Measurements from ENCODE around the gene ANGEL1. TPM values are rescaled to one million over a fixed set of nuclear protein-coding genes. Genes with fewer than 3 reads are reported as not detected.

ANGEL1 gene, protein sequence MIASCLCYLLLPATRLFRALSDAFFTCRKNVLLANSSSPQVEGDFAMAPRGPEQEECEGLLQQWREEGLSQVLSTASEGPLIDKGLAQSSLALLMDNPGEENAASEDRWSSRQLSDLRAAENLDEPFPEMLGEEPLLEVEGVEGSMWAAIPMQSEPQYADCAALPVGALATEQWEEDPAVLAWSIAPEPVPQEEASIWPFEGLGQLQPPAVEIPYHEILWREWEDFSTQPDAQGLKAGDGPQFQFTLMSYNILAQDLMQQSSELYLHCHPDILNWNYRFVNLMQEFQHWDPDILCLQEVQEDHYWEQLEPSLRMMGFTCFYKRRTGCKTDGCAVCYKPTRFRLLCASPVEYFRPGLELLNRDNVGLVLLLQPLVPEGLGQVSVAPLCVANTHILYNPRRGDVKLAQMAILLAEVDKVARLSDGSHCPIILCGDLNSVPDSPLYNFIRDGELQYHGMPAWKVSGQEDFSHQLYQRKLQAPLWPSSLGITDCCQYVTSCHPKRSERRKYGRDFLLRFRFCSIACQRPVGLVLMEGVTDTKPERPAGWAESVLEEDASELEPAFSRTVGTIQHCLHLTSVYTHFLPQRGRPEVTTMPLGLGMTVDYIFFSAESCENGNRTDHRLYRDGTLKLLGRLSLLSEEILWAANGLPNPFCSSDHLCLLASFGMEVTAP
- total RNA-seq = 15.0 and 15.9 TPM in 2 replicates

DNA sequence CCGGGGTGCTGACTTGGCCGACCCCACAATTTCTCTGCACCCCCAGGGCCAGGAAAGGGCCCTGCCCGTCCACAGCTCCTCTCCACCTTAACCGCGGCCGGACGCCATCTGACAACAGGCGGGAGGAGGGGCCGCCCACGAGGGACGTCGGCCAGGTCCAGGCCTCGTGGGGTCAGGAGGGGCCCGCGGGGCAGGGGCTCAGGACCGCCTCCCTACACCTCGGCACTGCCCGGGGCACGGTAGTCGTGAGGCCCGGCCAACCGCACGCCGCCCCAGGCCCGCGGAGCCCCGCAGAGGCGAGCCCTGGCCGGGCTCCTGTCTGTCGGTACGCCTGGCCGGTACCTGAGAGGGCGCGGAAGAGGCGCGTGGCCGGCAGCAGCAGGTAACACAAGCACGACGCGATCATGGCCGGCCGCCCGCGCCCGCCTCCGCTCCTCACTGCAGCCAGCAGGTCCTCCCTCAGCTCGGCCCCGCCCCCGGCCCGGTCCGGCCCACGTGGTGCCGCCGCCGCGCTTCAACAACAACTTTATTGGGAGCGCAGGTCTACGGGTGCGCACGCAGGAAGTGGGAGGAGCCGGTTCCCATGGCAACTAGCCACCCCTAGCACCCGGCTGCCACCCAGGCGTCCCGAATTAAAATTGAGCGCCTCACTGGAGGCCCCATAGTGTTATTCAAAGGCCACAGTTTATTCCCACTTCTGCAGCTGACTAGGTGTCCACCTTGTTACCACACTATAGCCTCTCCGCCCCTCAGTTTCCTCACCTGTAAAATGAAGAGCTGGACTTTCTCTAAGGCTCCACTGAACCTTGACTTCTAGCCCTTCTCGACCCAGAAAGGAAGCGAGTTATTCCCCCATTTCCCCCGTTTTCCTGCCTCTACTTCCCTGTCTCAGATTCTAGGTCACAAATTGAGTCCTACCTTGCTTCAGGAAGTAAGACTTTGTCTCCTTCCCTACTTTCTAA lies at the start of gene ANGEL1:
Gene ANGEL1, minus strand, starts transcription at position 461 of the 962 bp plus-strand sequence. Its CDS starts 55 bp downstream, at position 406.
- Mint-ChIP-seq H3K4me1 (ENCODE audit: low read depth) (peaks cover 21% of the 10 kb centered on the region), H3K36me3 (ENCODE audit: low read depth) (peaks cover 9% of the 10 kb centered on the region), H3K27ac (peak within 1 kb of the TSS; percentile 86), H3K4me3 (ENCODE audit: low read depth) (peak within 1 kb of the TSS; percentile 93), H3K9me3 (no peaks in the 10 kb centered on the region), H3K27me3 (ENCODE audit: low read depth) (no peaks in the 10 kb centered on the region)
- DNase-seq (ENCODE audit: low spot score) = peak; percentile 97
- intact Hi-C loops (cut with micrococcal nuclease) = loop anchor here (5.0 kb wide), 1 partner anchor 45 kb away; no protein-coding TSS in a partner anchor

DNA sequence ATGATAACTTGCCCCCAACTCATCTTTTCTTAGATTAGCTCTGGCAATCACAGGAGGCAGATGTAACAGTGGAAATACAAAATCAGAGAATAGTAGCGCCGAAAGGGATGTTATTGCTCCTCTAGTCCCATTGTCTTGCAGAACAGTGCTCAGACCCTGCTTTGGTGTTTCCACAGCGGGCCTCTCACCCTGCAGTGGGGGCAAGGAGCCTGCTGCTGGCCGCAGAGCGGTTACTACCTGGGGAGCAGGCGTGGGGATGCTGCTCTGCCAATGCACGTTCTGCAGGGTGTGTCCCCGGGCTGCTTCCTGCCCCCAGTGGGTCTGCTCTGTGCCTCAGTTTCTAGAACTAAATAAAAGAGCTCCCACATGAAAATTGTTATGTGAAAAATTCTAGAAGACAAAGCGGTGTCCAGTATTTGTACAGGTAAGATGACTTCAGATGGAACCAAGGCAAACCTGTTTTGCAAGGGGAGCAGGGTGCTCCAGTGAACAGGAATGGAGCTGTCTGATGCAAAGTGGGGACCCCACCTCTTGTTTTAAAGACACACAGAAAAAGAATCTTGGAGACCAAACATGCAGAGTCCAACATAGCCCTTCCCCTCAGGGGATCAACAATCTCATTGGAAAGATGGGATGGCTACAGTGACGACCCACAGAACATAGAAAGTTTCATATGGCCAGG lies 49.0 kb upstream of the ANGEL1 start:
- no peak overlapping the region for H3K27ac Mint-ChIP-seq
- H3K4me3 Mint-ChIP-seq (ENCODE audit: low read depth) = no peak overlapping the region
- peaks cover 17% of the 10 kb centered on the region for H3K27me3 Mint-ChIP-seq (ENCODE audit: low read depth)
- no peaks in the 10 kb centered on the region for H3K9me3 Mint-ChIP-seq
- peaks cover 3% of the 10 kb centered on the region for H3K4me1 Mint-ChIP-seq (ENCODE audit: low read depth)
- no peaks in the 10 kb centered on the region for H3K36me3 Mint-ChIP-seq (ENCODE audit: low read depth)
- no peak for DNase-seq (ENCODE audit: low spot score)
- intact Hi-C loops (cut with micrococcal nuclease) = no loop called here

DNA sequence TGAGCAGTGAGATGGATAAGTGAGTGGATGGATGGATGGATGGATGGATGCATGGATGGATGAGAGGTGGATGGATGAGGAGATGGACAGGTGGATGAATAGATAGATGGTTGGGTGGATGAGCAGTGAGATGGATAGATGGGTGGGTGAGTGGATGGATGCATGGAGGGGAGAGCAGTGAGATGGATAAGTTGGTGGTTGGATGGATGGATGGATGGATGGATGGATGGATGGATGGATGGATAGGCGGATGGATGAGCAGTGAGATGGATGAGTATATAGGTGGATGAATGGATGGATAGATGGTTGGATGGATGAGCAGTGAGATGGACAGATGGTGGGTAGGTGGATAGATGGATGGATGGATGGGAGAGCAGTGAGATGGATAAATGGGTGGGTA lies 44.1 kb upstream of the ANGEL1 start:
- Mint-ChIP-seq H3K4me3 (ENCODE audit: low read depth) (no peak overlapping the region), H3K27me3 (ENCODE audit: low read depth) (peaks cover 18% of the 10 kb centered on the region), H3K36me3 (ENCODE audit: low read depth) (no peaks in the 10 kb centered on the region), H3K27ac (no peak overlapping the region), H3K9me3 (no peaks in the 10 kb centered on the region), H3K4me1 (ENCODE audit: low read depth) (no peaks in the 10 kb centered on the region)
- no peak for DNase-seq (ENCODE audit: low spot score)
- intact Hi-C loops (cut with micrococcal nuclease) = no loop called here

DNA sequence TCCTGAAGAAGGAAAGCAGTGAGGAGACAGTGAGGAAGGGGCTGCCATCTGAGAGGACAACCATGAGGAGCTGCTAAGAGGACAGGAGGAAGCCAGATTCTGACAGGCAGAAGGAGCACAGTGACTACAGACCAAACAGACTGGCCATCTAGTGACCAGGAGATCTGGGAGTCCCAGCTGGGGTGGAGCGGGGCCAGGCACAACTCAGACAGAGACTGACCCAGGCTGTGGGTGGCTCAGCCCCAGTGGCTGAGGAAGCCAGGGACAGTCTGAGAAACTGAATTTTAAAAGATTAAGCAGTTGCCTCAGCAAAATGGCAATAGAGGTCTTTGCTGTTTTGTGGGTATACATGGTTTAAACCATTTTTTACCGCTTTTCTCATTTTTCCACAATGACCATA lies 42.4 kb upstream of the ANGEL1 start:
- Mint-ChIP-seq H3K4me3 (ENCODE audit: low read depth) (no peak overlapping the region), H3K4me1 (ENCODE audit: low read depth) (no peaks in the 10 kb centered on the region), H3K9me3 (no peaks in the 10 kb centered on the region), H3K27ac (no peak overlapping the region), H3K36me3 (ENCODE audit: low read depth) (no peaks in the 10 kb centered on the region), H3K27me3 (ENCODE audit: low read depth) (peaks cover 18% of the 10 kb centered on the region)
- intact Hi-C loops (cut with micrococcal nuclease) = no loop called here
- no peak for DNase-seq (ENCODE audit: low spot score)

- intact Hi-C loops (cut with micrococcal nuclease) = no loop called here
- Mint-ChIP-seq H3K36me3 (ENCODE audit: low read depth) (no peaks in the 10 kb centered on the region), H3K9me3 (no peaks in the 10 kb centered on the region), H3K4me3 (ENCODE audit: low read depth) (no peak overlapping the region), H3K4me1 (ENCODE audit: low read depth) (peaks cover 6% of the 10 kb centered on the region), H3K27me3 (ENCODE audit: low read depth) (peaks cover 10% of the 10 kb centered on the region), H3K27ac (no peak overlapping the region)
- no peak for DNase-seq (ENCODE audit: low spot score)
Measured at GRCh38 chr14:76848879-76849278, 36.2 kb upstream of the ANGEL1 start.

DNA sequence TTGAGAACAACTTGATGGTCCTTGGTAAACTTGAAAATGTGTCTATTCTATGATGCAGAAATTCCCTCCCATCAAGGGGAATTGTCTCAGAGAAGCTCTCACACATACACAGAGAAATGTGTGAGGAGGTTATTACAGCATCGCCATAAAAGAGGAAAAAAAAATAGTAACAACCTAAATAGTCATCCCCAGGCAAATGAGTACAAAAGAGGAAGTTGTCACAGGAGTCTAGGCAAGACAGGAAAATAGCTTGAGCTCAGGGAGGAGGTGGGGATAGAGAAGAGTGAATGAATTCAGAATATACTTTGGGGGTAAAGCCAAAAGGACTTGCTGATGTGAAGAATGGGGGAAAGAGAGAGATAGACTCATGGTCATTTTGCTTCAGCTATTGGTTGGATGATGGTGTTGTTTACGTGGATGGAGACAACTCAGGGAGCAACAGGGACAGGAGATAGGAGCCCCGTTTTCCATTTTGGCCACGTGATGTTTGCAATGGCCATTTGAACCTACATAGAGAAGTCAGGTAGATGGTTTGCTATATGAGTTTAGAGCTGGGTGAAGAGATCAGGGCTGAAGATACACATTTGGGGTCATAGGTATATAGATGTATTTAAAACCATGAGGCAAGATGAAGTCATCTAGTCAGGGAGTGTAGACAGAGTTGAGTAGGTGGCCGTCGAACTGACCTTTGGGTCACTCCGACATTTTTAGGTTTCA lies 33.8 kb upstream of the ANGEL1 start:
- intact Hi-C loops (cut with micrococcal nuclease) = no loop called here
- no peak overlapping the region for H3K27ac Mint-ChIP-seq

GRCh38 chr14:76844223-76844622 lies 31.5 kb upstream of the ANGEL1 start:
- Mint-ChIP-seq H3K4me3 (ENCODE audit: low read depth) (no peak overlapping the region), H3K9me3 (no peaks in the 10 kb centered on the region), H3K4me1 (ENCODE audit: low read depth) (peaks cover 6% of the 10 kb centered on the region), H3K36me3 (ENCODE audit: low read depth) (no peaks in the 10 kb centered on the region), H3K27me3 (ENCODE audit: low read depth) (peaks cover 15% of the 10 kb centered on the region), H3K27ac (peak overlapping the region; percentile 76)
- peak; percentile 48 for DNase-seq (ENCODE audit: low spot score)
- intact Hi-C loops (cut with micrococcal nuclease) = no loop called here

More for the DNA sequence above, 33.8 kb upstream of the ANGEL1 start:
- Mint-ChIP-seq H3K36me3 (ENCODE audit: low read depth) (no peaks in the 10 kb centered on the region), H3K4me3 (ENCODE audit: low read depth) (no peak overlapping the region), H3K27me3 (ENCODE audit: low read depth) (peaks cover 15% of the 10 kb centered on the region), H3K4me1 (ENCODE audit: low read depth) (peaks cover 6% of the 10 kb centered on the region), H3K9me3 (no peaks in the 10 kb centered on the region)
- DNase-seq (ENCODE audit: low spot score) = no peak

GRCh38 chr14:76842414-76842813 lies 29.7 kb upstream of the ANGEL1 start:
- Mint-ChIP-seq H3K4me3 (ENCODE audit: low read depth) (no peak overlapping the region), H3K4me1 (ENCODE audit: low read depth) (peaks cover 6% of the 10 kb centered on the region), H3K36me3 (ENCODE audit: low read depth) (no peaks in the 10 kb centered on the region), H3K27me3 (ENCODE audit: low read depth) (peaks cover 27% of the 10 kb centered on the region), H3K27ac (no peak overlapping the region), H3K9me3 (no peaks in the 10 kb centered on the region)
- intact Hi-C loops (cut with micrococcal nuclease) = no loop called here
- no peak for DNase-seq (ENCODE audit: low spot score)

GRCh38 chr14:76837524-76837923 lies 24.8 kb upstream of the ANGEL1 start:
- intact Hi-C loops (cut with micrococcal nuclease) = no loop called here
- Mint-ChIP-seq H3K27me3 (ENCODE audit: low read depth) (peaks cover 23% of the 10 kb centered on the region), H3K4me1 (ENCODE audit: low read depth) (no peaks in the 10 kb centered on the region), H3K36me3 (ENCODE audit: low read depth) (no peaks in the 10 kb centered on the region), H3K4me3 (ENCODE audit: low read depth) (no peak overlapping the region), H3K27ac (no peak overlapping the region), H3K9me3 (no peaks in the 10 kb centered on the region)
- no peak for DNase-seq (ENCODE audit: low spot score)

DNA sequence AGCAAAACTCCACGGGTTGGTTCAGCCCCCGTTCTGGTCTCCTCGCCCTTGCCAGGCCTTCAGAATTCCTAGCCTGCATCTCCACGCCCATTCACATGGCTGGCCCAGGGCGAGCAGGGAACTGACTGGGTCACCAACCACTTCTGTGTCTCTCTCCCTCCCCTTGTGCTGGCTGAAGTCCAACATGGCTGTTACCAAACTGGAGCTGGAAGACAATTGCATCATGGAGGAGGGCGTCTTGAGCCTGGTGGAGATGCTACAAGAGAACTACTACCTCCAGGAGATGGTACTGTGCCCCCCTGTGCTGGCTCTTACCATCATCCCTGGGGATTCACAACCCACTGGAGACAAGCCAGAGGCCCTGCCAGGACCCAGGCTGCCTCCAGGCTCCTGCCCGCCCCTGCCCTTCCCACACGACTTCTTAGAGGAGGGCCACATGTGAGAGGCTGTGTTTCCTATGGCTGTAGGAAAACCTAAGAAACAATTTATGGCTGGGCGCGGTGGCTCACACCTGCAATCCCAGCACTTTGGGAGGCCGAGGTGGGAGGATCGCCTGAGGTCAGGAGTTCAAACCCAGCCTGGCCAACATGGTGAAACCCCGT lies 23.4 kb upstream of the ANGEL1 start:
- Mint-ChIP-seq H3K36me3 (ENCODE audit: low read depth) (no peaks in the 10 kb centered on the region), H3K9me3 (no peaks in the 10 kb centered on the region), H3K4me1 (ENCODE audit: low read depth) (no peaks in the 10 kb centered on the region), H3K4me3 (ENCODE audit: low read depth) (no peak overlapping the region), H3K27me3 (ENCODE audit: low read depth) (peaks cover 21% of the 10 kb centered on the region), H3K27ac (no peak overlapping the region)
- intact Hi-C loops (cut with micrococcal nuclease) = no loop called here
- no peak for DNase-seq (ENCODE audit: low spot score)

DNA sequence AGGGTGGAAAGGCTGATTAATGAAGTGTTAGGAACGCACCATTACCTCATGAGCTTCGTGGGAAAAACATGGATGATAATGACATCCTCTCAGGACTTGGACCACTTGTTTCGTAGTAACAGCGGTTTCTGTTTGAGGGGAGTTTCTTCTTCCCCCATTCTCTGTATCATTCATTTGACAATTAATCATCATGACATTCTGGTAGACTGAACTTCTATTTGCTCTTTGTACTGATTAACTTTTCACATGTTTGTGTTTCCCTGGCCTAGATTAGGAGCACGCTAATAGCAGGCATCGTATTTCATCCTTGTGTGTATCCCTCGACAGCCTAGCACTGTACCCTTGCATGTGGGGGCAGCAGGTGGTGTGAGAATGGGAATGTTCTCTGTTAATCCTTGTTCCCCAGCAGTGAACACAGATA lies 21.6 kb upstream of the ANGEL1 start:
- H3K36me3 Mint-ChIP-seq (ENCODE audit: low read depth) = no peaks in the 10 kb centered on the region

More for the DNA sequence above, 21.6 kb upstream of the ANGEL1 start:
- Mint-ChIP-seq H3K27ac (no peak overlapping the region), H3K4me1 (ENCODE audit: low read depth) (no peaks in the 10 kb centered on the region), H3K4me3 (ENCODE audit: low read depth) (no peak overlapping the region), H3K9me3 (no peaks in the 10 kb centered on the region), H3K27me3 (ENCODE audit: low read depth) (peaks cover 21% of the 10 kb centered on the region)
- intact Hi-C loops (cut with micrococcal nuclease) = no loop called here
- DNase-seq (ENCODE audit: low spot score) = no peak
